ENCODE data around the gene UGT1A9.

DNA sequence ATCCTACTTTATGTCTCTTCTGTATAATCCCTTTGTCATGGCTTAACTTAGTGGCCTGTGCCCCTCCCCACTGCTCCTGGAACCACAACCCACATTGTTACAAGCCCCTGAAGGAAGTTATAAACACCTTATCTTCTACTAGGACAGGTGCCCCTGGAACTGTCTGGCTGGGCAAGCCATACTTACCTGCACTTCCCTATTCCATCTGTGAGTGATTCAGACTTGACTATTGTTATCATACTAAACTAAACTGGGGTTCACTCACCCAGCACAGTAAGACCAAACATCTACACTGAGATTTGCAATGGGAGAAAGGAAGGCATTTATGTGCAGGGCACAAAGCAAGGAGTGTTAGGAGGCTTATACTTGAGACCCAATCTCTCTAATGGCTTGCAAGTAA lies 17.3 kb downstream of the UGT1A9 start:
- TF ChIP-seq POLR2A (IDR thresholded peaks at IDR 0.05; ENCODE audit: low read length) = no peak
- no peak for TF ChIP-seq GATA1 (IDR thresholded peaks at IDR 0.05; ENCODE audit: low read depth, low read length)
